K562 (cell line): ENCODE results near the gene CSF2. TPM values are rescaled to one million over a fixed set of nuclear protein-coding genes. Genes with fewer than 3 reads are reported as not detected.

ENCODE experiments used
- ATAC-seq: fragments of 200-7000 bp; cut with Tn5 transposase; 3 replicates; pipeline ENCODE4 v1.9.1; 2020; ENCODE audit warnings: moderate library complexity
- BruUV-seq: library from RNA; stranded (reverse); fragments of 400-500 nt; replicated peaks from 2 replicates; lab custom pipeline; 2021; lab: Mats Ljungman, UMichigan
- CTCF ChIA-PET: fragments of 300-600 bp; formaldehyde crosslinking; extraction: SDS; loops from one replicate; lab custom pipeline; 2021; ENCODE audit warnings: low intra/inter-chr PET ratio; lab: Yijun Ruan, JAX
- POLR2A ChIA-PET: fragments of 300-600, 350-650 bp; sonication (Branson Sonifier 250); formaldehyde crosslinking; extraction: SDS; loops from one replicate; lab custom pipeline; 2021; ENCODE audit warnings: antibody characterized with exemption, inconsistent platforms; lab: Yijun Ruan, JAX
- DNase-seq, 4 experiments: peaks; one replicate each; pipeline versions ENCODE4 v3.0.0 to v3.0.0-alpha.2; 2011 to 2018; ENCODE audit warnings: low spot score in 3 of 4, mixed read lengths in 3 of 4; ENCODE audit errors: extremely low read depth in 1 of 4
- FAIRE-seq: peaks from 2 replicates; lab custom pipeline; 2011; peaks lifted over from hg19 to GRCh38; lab: Jason Lieb, UNC
- H2AFZ ChIP-seq: 2 replicates; pipeline ENCODE4 v1.6.0; 2011; ENCODE audit warnings: low read depth, low read length, control low read depth, inconsistent platforms
- H3K27ac ChIP-seq: fragments of 200-600 bp; 3 replicates; pipeline ENCODE4 v1.8.0; 2011; ENCODE audit warnings: low read depth, mild to moderate bottlenecking, control low read depth, inconsistent platforms, low read length, moderate library complexity, mixed read lengths; ENCODE audit errors: extremely low read depth
- H3K27me3 ChIP-seq, 2 experiments: fragments of 300-600 bp in 1 of 2; 2 replicates in 1 of 2; 3 replicates in 1 of 2; pipeline versions ENCODE4 v1.6.0 to v1.8.0; 2011; ENCODE audit warnings: inconsistent platforms in 2 of 2, low read length in 2 of 2, mild to moderate bottlenecking in 1 of 2, mixed read lengths in 1 of 2, moderate library complexity in 1 of 2; ENCODE audit not compliant: control insufficient read depth in 2 of 2, insufficient read depth in 2 of 2
- H3K36me3 ChIP-seq: fragments of 300-600 bp; 3 replicates; pipeline ENCODE4 v1.8.0; 2011; ENCODE audit warnings: mild to moderate bottlenecking, low read length, inconsistent platforms; ENCODE audit not compliant: control insufficient read depth, insufficient read depth
- H3K4me1 ChIP-seq, 2 experiments: fragments of 200-600 bp in 1 of 2; replicated peaks in 1 of 2; 2 replicates in 1 of 2; 3 replicates in 1 of 2; pipeline versions ENCODE4 v1.5.1 to v1.8.0; 2011; ENCODE audit warnings: inconsistent platforms in 2 of 2, low read length in 2 of 2, mild to moderate bottlenecking in 1 of 2, mixed read lengths in 1 of 2, moderate library complexity in 1 of 2; ENCODE audit not compliant: control insufficient read depth in 2 of 2, insufficient read depth in 2 of 2
- H3K4me2 ChIP-seq: 2 replicates; pipeline ENCODE4 v1.6.1; 2011; ENCODE audit warnings: low read length, control low read depth, inconsistent platforms, mixed read lengths; ENCODE audit not compliant: insufficient read depth
- H3K4me3 ChIP-seq: fragments of 200-600 bp; sonication (generic), shearing (Covaris generic); 2 replicates; pipeline ENCODE4 v1.5.1; 2016; ENCODE audit warnings: control low read depth, inconsistent platforms
- H3K79me2 ChIP-seq: fragments of 200-600 bp; 3 replicates; pipeline ENCODE4 v1.8.0; 2011; ENCODE audit warnings: low read length, inconsistent platforms; ENCODE audit not compliant: control insufficient read depth, insufficient read depth
- H3K9ac ChIP-seq, 2 experiments: 2 replicates each; pipeline versions ENCODE4 v1.6.0 to v1.6.1; 2011; ENCODE audit warnings: low read depth in 2 of 2, low read length in 2 of 2, control low read depth in 1 of 2, inconsistent platforms in 1 of 2, mild to moderate bottlenecking in 1 of 2, mixed read lengths in 1 of 2; ENCODE audit not compliant: insufficient read depth in 1 of 2
- H3K9me1 ChIP-seq: one replicate; pipeline ENCODE4 v1.6.0; 2011; ENCODE audit warnings: inconsistent platforms, mild to moderate bottlenecking, low read length, moderate library complexity; ENCODE audit not compliant: control insufficient read depth, insufficient read depth
- H3K9me3 ChIP-seq: replicated peaks from 2 replicates; pipeline ENCODE4 v1.5.1; 2011; ENCODE audit warnings: low read depth, low read length, inconsistent platforms; ENCODE audit not compliant: control insufficient read depth, insufficient read depth
- H4K20me1 ChIP-seq: replicated peaks from 2 replicates; pipeline ENCODE4 v1.6.1; 2011; ENCODE audit warnings: low read length, inconsistent platforms, mixed read lengths; ENCODE audit not compliant: control insufficient read depth, insufficient read depth
- CREM ChIP-seq: IDR thresholded peaks from 2 replicates; pipeline ENCODE4 v1.6.1; 2014; ENCODE audit warnings: antibody characterized with exemption, low read depth
- DMBX1 ChIP-seq: fragments of 250-450 bp; sonication (Bioruptor Pico); IDR thresholded peaks from 2 replicates; pipeline ENCODE4 v1.8.0; 2022; ENCODE audit warnings: inconsistent platforms, mild to moderate bottlenecking, moderate library complexity, borderline replicate concordance
- PHB2 ChIP-seq: fragments of 450-650 bp; IDR thresholded peaks from 2 replicates; pipeline ENCODE4 v1.6.1; 2017; ENCODE audit warnings: low read depth
- SOX6 ChIP-seq: fragments of 450-650 bp; IDR thresholded peaks from 2 replicates; pipeline ENCODE4 v1.6.1; 2014; ENCODE audit warnings: mild to moderate bottlenecking
- TAF7 ChIP-seq: fragments of 450-650 bp; IDR thresholded peaks from 2 replicates; pipeline ENCODE4 v1.6.1; 2016; ENCODE audit warnings: missing genetic modification characterization, missing compliant biosample characterization
- U2AF1 ChIP-seq: fragments of 200-400 bp; formaldehyde crosslinking; optimal IDR thresholded peaks from 2 replicates; pipeline ENCODE3; 2017; ENCODE audit warnings: mild to moderate bottlenecking, low read depth, low read length, moderate library complexity
- USF2 ChIP-seq: sonication (generic); formaldehyde crosslinking; IDR thresholded peaks from 2 replicates; pipeline ENCODE4 v1.5.0; 2020; ENCODE audit warnings: missing genetic modification reagents
- ZBTB8A ChIP-seq: fragments of 450-650 bp; IDR thresholded peaks from 2 replicates; pipeline ENCODE4 v1.6.1; 2018; ENCODE audit warnings: mild to moderate bottlenecking, moderate library complexity; ENCODE audit not compliant: partially characterized antibody
- ZMIZ1 ChIP-seq, 2 experiments: fragments of 150-350 bp in 1 of 2; IDR thresholded peaks; 2 replicates each; pipeline ENCODE4 v1.6.1; 2012 to 2016; ENCODE audit warnings: low read depth in 2 of 2, low read length in 2 of 2, mild to moderate bottlenecking in 1 of 2, moderate library complexity in 1 of 2
- ZNF239 ChIP-seq: fragments of 250-450 bp; sonication (Bioruptor Pico); IDR thresholded peaks from 2 replicates; pipeline ENCODE4 v1.4.0; 2020; ENCODE audit warnings: mild to moderate bottlenecking
- WGBS: fragments of 100-300 bp; shearing (Covaris generic); methylation state at CpG from one replicate; pipeline ENCODE4 v1.1.6; 2016; ENCODE audit warnings: low coverage, mixed read lengths; ENCODE audit not compliant: insufficient coverage; ENCODE audit errors: missing lambda C conversion rate; 5-methylcytosine and 5-hydroxymethylcytosine counted together
- in situ Hi-C: fragments of 300-500 bp; cut with MboI; formaldehyde crosslinking; loops from 4 replicates; pipeline ENCODE4 v1.15.0; 2018; ENCODE audit warnings: inconsistent platforms, mixed read lengths
- intact Hi-C: fragments of 100-400 bp; cut with micrococcal nuclease; formaldehyde crosslinking; loops from 2 replicates; pipeline ENCODE4 v1.14.2; 2022
- polyA plus RNA-seq, 8 experiments: library from polyadenylated mRNA; depleted of rRNA in 4 of 8; stranded (reverse) in 5 of 8; unstranded in 3 of 8; fragments of >200 nt; fragmentation: Nextera tagmentation in 2 of 8; fragmentation: Illumina TruSeq in 1 of 8; extraction: Ambion mirVana in 2 of 8; extraction: Trizol in 1 of 8; gene quantifications; 2 replicates each; pipeline versions ENCODE4 v1.2.1 to v1.2.3, GENCODE V29; 2011 to 2014; ENCODE audit warnings: inconsistent platforms in 1 of 8, missing spikeins in 1 of 8
- total RNA-seq, 7 experiments: library from RNA; depleted of rRNA in 6 of 7; stranded (reverse); fragments of >200 nt in 6 of 7; fragmentation: Illumina TruSeq in 2 of 7; extraction: Trizol in 2 of 7; gene quantifications; 2 replicates each; pipeline versions ENCODE4 v1.2.1 to v1.2.3, GENCODE V29; 2011 to 2021; ENCODE audit warnings: low replicate concordance in 1 of 7
- TF ChIP-seq, protein P1 (sequence below): fragments of 200-800 bp; sonication (Bioruptor generic); IDR thresholded peaks from 2 replicates; pipeline ENCODE4 v1.6.1; 2017; ENCODE audit warnings: missing genetic modification characterization, missing compliant biosample characterization
- TF ChIP-seq, protein P2 (sequence below): fragments of 250-450 bp; sonication (Bioruptor Pico); IDR thresholded peaks from 2 replicates; pipeline ENCODE4 v1.8.0; 2021; ENCODE audit warnings: moderate library complexity, mild to moderate bottlenecking, inconsistent platforms
- TF ChIP-seq, protein P3 (sequence below): sonication (generic); formaldehyde crosslinking; IDR thresholded peaks from 2 replicates; pipeline ENCODE4 v1.8.0; 2022; ENCODE audit warnings: mild to moderate bottlenecking, missing genetic modification reagents

The CSF2 gene
- total and polyA plus RNA-seq, 9 of the 15 experiments (the other 6 are each of a cell fraction or from before 2014, with no cell fraction given): 0.25 to 0.29 TPM; not detected in 7

GRCh38 chr5:132086277-132086794, 12.7 kb downstream of the CSF2 start:
- FAIRE-seq (peak; percentile 23), DNase-seq (peak; percentile 49 to 66 (median 52)), ATAC-seq (peak; percentile 73)
- Histone ChIP-seq H3K36me3 (no peaks in the 10 kb centered on the region), H4K20me1 (no peaks in the 10 kb centered on the region), H3K9ac (peak overlapping the region; percentile 21 to 59; a peak in 3 of 4 replicates), H3K4me1 (peaks cover 19 to 32% of the 10 kb centered on the region in 2 experiments), H3K9me3 (no peaks in the 10 kb centered on the region), H3K4me2 (peak overlapping the region; percentile 17; the same call in 1 of the 2 replicates), H3K27me3 (no peaks in the 10 kb centered on the region), H3K9me1 (peaks cover 5% of the 10 kb centered on the region), H3K27ac (peak overlapping the region; percentile 16; the same call in 1 of the 3 replicates), H3K4me3 (no peak overlapping the region), H3K79me2 (no peaks in the 10 kb centered on the region), H2AFZ (no peak overlapping the region; the same call in 1 of the 2 replicates)
- POLR2A ChIA-PET: interaction anchor here (0.6 to 2.0 kb wide), 5 partner anchors 10 to 914 kb away, joined by 3 to 5 read pairs (median 5); no protein-coding TSS in a partner anchor
- 18% methylated on average over 2 of the region's 2 CpGs for WGBS
- intact Hi-C loops (no loop called here), in situ Hi-C loops (no loop called here)
- no TSS peak for BruUV-seq
- CTCF ChIA-PET: interaction anchor here (0.6 kb wide), 1 partner anchor 21 kb away, joined by 3 read pairs; no protein-coding TSS in a partner anchor
- no peak for TF ChIP-seq TAF7 (tag)
- TF ChIP-seq USF2 (CRISPR knock-in tag): peak; percentile 44
- no peak for TF ChIP-seq ZBTB8A
- TF ChIP-seq ZNF239 (CRISPR knock-in tag): no peak
- TF ChIP-seq PHB2: no peak
- TF ChIP-seq, protein P1, sequence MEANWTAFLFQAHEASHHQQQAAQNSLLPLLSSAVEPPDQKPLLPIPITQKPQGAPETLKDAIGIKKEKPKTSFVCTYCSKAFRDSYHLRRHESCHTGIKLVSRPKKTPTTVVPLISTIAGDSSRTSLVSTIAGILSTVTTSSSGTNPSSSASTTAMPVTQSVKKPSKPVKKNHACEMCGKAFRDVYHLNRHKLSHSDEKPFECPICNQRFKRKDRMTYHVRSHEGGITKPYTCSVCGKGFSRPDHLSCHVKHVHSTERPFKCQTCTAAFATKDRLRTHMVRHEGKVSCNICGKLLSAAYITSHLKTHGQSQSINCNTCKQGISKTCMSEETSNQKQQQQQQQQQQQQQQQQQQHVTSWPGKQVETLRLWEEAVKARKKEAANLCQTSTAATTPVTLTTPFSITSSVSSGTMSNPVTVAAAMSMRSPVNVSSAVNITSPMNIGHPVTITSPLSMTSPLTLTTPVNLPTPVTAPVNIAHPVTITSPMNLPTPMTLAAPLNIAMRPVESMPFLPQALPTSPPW (CRISPR knock-in tag): peak; percentile 44
- TF ChIP-seq, protein P2, sequence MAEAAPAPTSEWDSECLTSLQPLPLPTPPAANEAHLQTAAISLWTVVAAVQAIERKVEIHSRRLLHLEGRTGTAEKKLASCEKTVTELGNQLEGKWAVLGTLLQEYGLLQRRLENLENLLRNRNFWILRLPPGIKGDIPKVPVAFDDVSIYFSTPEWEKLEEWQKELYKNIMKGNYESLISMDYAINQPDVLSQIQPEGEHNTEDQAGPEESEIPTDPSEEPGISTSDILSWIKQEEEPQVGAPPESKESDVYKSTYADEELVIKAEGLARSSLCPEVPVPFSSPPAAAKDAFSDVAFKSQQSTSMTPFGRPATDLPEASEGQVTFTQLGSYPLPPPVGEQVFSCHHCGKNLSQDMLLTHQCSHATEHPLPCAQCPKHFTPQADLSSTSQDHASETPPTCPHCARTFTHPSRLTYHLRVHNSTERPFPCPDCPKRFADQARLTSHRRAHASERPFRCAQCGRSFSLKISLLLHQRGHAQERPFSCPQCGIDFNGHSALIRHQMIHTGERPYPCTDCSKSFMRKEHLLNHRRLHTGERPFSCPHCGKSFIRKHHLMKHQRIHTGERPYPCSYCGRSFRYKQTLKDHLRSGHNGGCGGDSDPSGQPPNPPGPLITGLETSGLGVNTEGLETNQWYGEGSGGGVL (CRISPR knock-in tag): no peak
- no peak for TF ChIP-seq CREM
- TF ChIP-seq U2AF1: no peak
- peak; percentile 65; the same call in 1 of the 2 replicates for TF ChIP-seq DMBX1 (CRISPR knock-in tag)
- TF ChIP-seq, protein P3, sequence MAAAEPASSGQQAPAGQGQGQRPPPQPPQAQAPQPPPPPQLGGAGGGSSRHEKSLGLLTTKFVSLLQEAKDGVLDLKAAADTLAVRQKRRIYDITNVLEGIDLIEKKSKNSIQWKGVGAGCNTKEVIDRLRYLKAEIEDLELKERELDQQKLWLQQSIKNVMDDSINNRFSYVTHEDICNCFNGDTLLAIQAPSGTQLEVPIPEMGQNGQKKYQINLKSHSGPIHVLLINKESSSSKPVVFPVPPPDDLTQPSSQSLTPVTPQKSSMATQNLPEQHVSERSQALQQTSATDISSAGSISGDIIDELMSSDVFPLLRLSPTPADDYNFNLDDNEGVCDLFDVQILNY (CRISPR knock-in tag): no peak
- TF ChIP-seq SOX6: 0 out of 2 replicates have a peak, but pooled peaks have one; percentile 18
- TF ChIP-seq ZMIZ1 (IDR thresholded peaks at IDR 0.05; ENCODE audit: low read depth in 2 of 2, low read length in 2 of 2): no peak
